Activated T-cell treated with anti-CD3 and anti-CD28 coated beads, Interleukin-2, amount 50 U/mL, for 48 hours (primary cell): ENCODE measurements around the gene KCNK3.

Experiments used
- DNase-seq, 2 experiments: peaks; one replicate each; pipeline ENCODE4 v3.0.0-alpha.2; 2020

Gene KCNK3

DNA sequence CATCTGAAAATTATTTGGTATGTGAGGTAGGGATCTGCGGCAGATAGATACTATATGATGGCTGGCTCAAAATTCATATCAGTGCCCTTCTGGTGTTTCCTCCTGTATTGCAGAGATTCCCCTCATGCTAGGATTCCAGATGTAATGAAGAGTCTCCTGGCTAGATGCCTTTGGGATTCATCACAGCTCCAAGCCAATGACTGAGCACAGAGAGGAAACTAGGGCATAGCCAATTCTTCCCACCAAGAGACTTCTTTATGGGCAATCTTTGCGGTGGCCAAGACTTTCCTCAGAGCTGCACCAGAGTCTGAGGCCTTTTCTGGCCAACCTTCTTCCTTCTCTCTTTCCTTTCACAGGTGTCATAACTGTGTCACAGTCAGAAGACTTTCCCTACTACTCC lies 25.9 kb upstream of the KCNK3 start:
- DNase-seq: no peak

DNA sequence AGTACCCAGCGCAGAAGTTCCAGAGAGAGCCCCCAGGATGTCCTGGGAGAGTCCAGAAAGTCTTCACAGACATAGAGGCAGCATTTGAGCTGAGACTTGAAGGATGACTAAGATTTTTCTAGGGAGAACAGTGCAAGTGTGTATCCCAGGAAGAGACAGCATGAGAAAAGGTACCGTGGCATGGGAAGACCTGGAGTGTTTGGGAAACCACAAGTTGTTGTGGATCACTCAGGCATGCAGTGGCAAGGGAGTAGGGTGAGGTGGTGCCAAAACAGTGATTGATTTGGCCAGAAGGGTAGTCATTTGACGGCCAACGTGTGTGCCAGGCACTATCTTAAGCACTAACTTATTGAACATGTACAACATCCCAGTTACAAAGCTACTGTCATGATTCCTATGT lies 24.5 kb upstream of the KCNK3 start:
- no peak for DNase-seq

DNA sequence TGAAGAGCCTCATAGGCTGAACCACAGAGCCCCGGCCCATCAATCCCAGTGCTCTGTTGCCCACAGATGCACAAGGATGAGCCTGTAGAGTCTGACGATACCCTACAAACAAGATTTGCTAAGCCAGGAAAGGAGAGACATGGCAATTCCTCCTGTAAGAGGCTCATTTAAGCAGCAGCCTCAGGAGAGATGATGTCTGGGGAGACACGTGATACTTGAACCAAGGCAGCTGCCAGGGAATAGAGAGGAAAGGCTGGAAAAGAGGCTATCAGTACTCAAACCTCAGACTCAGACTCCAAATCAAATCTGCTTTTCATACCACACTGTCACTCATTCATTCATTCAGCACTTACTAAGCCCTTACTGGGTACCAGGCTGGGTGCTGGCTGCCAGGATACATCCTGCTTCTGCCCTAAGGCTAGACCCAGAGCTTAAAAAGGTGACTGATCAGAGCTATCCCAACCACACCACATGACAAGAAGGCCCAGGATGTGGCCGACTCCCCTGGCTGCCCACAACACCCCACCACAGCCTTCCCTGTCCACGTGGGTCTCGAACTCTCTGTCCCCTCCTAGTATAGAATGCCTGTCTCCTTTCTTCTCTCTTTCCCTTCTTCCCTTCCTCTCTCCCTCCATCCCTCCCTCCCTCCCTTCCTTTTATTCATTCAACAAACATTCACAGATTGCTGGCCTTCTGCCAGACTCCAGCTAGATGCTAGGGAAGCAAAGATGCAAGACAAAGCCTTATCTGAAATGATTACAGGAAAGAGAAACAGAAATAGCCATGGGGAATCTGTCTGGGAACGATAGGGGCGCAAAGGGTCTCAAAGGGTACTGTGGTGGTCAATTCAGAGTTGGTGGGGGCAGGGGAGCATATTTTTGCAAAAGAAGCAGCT lies 23.4 kb upstream of the KCNK3 start:
- no peak for DNase-seq

DNA sequence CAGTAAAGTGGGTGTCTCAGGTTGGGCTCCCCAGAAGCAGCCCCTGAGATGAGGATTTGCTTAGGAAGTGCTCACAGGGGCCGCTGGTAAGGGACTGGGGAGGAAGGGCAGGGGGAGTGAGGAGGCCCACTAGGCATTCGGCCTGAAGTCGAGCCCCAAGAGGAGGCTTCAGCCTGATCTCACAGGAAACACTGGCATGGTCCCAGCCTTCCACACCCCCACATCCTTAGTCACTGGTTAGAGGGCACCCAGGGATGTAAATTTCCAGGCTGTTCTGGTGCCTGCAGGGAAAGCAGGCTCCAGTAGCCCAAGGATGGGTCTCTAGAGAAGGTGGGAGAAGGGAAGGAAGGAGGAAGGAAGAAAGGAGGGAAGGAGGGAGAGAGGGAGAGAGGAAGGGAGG lies 22.4 kb upstream of the KCNK3 start:
- no peak for DNase-seq

GRCh38 chr2:26670931-26671460 lies 21.5 kb upstream of the KCNK3 start:
- DNase-seq: no peak

DNA sequence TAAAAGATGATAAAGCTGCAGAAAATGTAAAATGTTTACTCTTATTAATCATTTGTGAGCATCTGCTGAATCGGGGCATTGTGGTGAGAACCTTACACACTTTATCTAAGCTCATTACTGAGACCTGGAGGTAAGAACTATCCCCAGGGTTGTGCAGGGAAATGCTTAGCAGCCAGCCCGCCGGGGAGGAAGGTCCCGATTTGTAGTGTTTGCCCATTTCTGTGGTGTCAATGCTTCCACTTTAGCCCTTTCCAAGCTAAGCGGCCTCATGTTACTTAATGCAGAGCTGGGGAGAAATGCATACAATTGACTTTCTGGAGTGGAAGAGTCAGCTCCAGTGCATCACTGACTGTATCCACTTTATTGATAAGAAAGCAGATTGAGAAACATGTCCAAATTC lies 20.8 kb upstream of the KCNK3 start:
- no peak for DNase-seq

DNA sequence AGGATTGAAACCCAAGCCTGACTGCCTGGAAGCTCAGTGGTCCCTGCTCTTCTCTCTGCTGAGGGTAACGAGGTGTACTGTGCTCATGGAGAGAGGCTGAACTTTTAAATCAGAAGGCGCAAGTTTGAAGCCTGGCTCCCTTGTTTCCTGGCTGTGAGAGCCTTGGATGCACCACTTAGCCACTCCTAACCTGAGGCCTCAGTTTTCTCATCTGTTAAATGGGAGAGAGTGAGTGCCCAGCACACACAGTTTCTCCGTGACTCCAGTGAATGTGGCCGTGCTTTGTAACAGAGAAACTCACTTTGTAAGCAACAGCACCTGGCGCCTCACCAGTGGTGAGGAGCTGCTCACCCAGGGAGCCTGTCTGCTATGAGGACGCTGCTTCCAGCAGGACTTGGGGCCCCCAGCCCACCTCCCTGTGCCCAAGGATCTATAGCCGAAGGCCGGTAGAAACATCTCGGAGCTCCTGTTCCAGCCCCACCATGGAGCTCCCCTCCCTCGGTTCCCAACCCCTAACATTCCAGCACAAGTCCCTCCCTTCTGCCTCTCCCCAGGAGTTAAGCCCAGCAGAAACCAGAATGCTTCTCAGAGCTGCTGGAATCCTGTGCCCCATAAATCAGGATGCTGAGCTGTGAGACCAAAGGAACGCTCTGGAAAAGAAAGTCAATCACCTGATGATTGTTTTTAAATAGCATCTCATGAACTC lies 20.3 kb upstream of the KCNK3 start:
- no peak for DNase-seq

- DNase-seq: no peak
These were observed 19.6 kb upstream of the KCNK3 start for GRCh38 chr2:26672818-26673393.

DNA sequence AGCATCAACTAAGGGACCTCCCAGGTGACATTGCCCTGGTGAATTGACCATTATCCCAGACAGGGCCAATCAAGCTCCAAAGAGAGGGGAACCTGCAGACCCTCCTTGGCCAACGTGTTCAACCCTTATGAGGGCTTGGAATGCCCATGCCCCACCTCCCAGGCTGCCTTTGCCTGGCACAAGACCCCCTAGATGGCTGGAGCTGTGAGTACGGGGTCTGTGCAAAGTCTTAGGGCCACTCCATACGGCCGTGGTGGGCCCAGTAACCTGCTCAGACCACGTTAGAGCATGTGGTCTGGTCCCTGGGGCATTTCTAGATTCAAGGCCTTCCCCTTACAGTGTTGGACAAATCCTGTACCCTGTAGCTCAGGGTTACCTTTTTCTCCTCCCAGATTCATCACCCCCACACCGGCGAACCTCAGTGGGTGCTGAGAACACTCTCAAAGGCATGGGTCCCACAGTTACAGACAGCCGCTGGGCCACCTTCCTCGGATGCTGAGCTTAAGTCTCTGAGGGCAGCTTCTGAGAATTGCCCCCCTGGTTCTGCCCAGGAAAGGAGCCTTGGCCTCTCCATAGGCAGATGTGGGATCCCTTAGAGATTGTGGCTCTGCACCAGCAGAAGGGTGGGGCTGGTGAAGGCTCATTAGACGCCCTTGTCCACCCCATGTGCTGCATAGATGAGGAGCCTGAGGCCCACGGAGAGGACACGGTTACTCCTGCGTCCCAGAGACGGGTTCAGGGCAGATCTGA lies 18.3 kb upstream of the KCNK3 start:
- DNase-seq: no peak

DNA sequence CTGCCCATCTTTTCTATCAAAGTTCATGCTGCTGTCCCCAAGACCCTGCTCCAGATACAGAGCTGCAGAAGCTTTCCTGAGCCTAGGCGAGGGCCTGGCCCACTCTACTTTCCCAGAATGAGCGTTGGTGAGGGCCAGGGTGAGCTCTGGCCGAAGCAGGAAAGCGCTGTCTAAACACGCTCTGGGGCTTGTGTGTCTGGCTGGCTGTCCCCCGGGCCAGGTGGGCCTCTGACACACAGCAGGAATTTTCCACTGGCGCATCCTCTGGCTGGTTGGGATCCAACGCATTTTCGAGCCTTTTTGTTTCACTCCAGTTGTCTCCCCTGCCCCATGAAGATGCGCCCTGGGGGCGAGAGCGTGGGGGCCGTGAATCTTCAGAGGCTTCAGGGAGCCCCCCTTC lies 17.8 kb upstream of the KCNK3 start:
- DNase-seq: no peak

DNA sequence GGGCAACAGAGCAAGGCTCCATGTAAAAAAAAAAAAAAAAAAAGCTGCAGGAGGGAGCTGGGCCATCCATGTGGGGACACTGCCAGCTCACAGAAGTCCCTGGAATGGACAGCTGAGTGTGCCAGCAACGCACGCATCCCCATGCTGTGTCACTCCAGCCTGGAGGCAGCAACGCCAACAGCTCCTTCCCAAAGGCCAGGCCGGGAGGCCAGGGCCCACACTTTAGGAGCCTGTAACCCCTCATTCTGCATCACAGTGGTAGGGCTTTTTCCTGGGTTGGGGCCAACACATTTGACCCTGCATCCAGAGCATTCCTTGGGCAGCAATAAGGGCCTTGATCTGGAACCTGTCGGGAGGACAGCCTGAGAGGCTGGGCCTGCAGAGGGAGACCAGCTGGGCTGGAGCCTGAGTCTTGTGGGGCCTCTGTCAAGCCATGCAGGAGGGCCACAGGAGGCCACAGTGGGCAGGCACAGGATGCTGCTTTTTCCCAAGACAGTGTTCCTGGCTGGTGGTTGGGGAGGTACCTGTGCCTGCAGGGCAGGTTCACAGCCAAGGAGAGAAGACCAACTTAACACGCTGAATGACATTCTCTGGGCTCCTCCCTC lies 16.8 kb upstream of the KCNK3 start:
- DNase-seq: no peak

GRCh38 chr2:26678035-26678434 lies 14.5 kb upstream of the KCNK3 start:
- DNase-seq: no peak

DNA sequence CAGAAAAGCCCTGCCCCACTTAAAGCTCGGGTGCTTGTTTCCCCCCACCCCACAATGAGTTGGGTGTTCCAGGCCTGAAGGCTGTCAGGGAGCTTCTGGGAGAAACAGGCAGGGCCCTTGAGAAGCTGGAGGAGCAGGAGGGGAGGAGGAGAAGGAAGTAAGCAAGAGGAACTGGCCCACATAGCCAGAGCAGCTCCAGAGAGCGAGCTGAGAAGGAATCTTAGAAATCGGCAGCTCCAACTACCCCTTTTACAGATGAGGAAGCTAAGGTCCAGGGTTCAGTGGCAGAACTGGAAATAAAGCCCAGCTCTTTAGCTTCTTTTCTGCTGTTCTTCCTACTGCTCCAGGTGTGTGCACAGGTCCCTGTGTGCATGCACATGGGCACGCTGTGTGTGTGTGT lies 12.7 kb upstream of the KCNK3 start:
- DNase-seq: no peak

DNA sequence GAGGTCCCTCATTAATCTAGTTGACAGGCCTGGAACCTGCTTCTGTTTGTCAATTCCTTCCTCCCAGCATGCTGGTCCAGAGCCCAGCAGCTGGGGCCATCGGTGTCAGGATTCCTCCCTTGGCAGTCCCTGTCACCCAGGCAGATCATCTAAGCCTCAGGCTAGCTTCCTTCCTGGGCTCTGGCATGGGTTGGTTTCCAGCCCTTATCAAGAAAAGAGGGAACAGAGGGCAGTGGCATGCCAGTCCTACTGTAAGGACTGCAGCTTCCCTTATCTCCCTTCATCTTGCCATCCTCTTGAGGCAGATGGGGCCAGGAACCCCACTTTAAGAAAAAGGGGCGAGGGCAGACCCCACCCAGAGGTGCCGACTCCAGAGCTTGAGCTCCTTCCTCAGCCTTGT lies 10.9 kb upstream of the KCNK3 start:
- DNase-seq: no peak

GRCh38 chr2:26682155-26682554 lies 10.4 kb upstream of the KCNK3 start:
- no peak for DNase-seq

DNA sequence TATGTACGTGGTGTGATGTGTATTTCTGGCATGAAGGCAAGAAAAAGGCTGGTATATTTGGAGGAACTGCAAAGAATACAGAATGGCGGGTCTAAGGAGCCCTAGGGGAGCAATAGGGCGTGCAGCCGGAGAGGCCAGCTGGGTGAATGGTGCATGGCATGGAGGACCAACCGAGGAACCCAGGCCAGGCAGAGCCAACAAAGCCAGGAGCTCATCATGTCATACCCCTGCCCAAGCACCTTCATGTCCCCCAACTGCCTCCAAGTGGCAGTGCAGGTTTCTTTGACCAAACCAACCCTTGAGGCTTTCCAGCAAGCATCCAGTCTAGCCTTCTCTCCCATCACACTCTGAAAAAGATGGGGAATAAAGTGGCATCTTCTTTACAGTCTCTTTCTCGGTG lies 8.9 kb upstream of the KCNK3 start:
- DNase-seq: no peak

DNA sequence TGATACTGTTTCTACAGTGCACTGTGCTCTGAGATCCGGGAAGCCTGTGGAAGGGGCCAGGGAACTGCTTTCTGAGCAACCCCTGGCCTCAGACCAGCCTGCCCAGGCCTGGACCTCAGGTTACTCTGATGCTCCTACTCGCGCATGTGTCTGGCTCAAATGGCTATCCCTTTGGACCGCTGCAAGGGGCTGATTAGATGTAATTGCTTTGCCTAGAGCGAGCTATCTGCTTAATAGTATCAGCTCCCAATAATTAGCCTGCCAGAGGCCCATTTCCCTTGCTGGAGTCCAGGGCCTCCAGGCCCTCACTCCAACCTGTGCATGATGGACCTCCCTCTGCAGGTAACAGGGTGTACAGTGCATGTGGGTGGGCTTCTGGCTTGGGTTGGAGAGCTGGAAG lies 7.2 kb upstream of the KCNK3 start:
- no peak for DNase-seq

GRCh38 chr2:26685989-26686839 lies 6.3 kb upstream of the KCNK3 start:
- DNase-seq: no peak

DNA sequence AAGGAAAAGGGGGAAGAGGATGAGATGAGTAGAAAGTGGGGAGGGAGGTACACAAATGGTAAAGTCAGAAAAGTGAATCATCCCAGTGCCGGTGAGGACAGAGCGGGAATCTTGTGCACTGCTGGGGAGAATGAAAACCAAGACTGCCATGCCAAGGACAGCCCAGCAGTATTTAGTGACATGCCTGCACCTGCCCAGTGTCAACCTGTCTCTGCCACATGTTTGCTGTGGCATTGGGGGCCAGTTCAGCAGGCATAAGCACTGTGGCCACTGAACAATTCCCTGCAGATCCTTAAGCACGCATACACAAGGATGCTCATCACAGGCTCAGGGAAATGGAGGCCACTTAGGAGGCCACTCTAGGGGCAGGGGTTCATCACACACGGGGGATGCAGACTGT lies 5.2 kb upstream of the KCNK3 start:
- no peak for DNase-seq

DNA sequence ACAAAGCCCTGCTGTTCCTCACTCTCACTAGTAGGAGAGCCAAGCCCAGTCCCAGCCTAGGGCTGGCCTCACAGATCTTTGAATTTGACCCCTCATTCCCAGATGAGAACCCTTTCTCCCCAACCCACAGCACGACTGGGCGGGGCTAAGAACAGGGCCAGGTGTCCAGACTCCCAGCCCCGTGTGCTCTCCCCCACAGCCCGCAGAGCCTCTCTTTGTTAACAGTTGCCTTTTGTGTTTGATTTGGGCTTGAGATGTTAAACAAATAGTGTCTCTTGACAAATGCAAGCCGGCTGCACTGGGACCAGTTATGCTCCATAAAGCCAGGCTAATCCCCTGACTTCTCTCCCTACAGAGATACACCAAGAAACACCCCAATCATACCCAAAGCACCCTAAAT lies 4.7 kb upstream of the KCNK3 start:
- DNase-seq: no peak

- no peak for DNase-seq
These were observed 1.4 kb upstream of the KCNK3 start for GRCh38 chr2:26691161-26691560.

DNA sequence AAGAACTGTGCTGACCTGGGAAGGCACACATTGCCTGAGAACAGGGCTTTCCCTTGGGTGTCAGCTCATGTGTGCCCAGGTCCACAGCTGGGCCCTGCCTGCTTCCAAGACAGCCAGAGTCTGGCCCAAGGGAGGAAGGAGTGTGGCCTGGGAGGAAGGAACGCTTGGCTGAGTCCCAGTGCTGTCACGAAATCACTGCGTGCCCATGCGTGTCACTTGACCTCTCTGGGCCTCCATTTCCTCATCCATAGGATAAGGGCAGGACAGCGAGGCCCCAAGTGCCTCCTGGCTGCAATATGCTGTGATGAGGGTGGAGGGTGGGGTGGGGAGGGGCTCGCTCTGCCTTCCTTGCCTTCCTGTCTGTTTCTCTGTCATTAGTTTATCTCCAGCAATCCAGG lies 642 bp upstream of the KCNK3 start:
- DNase-seq: no peak
